CD4-positive, alpha-beta T cell treated with Interleukin-10 for 1 hour (primary cell): Measurements from ENCODE around the gene WDCP.
A peak's percentile ranks its signal among the peaks of the same experiment; 100 is the strongest.

ENCODE experiments used
- DNase-seq: peaks from one replicate; pipeline ENCODE4 v3.0.0-alpha.2; 2020

The WDCP gene

DNA sequence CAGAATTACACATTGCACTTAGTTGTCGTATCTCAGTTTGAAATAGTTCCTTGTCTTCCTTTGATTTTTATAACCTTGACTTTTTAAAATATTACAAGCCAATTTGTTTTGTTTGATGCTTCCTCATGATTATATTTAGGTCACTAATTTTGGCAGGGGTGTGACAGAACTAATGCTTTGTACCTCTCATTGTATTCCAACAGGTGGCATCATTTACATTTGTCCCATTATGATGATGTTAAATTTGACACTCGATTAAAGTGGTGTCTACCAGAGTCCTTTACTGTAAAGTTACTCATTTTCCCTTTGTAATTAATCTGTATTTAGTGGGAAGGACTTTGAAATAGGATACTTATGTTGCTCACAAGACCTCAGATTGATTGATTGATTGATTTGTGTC, 58.8 kb downstream of the WDCP start:
- peak; percentile 40 for DNase-seq
